Measurements from ENCODE around the gene MRPL36.
A peak's percentile ranks its signal among the peaks of the same experiment; 100 is the strongest.
"Not testable (repeated sequence)": the region's sequence is repeated elsewhere in the genome, so short reads cannot be mapped to it uniquely, and the experiment has no call there.

Gene MRPL36

DNA sequence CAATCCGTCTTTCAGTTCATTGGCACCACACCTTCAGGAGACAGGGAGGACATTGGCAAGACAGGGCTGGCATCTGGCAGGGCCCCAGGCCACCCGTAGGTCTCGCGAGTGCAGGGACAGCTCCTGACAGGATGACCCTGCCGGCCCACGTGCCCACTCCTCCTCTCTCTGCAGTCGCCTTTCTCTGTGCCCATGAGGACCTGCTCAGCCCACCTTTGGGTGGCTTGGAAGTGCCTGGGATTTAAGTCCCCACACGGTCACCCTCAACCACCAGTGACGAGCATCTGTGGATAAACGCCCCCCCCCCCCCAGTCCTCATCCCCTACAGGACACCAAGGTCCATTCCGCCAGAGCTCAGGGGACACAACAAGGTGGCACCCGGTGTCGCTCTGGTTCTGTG, 4.1 kb downstream of the MRPL36 start:
- DNase-seq = no peak

DNA sequence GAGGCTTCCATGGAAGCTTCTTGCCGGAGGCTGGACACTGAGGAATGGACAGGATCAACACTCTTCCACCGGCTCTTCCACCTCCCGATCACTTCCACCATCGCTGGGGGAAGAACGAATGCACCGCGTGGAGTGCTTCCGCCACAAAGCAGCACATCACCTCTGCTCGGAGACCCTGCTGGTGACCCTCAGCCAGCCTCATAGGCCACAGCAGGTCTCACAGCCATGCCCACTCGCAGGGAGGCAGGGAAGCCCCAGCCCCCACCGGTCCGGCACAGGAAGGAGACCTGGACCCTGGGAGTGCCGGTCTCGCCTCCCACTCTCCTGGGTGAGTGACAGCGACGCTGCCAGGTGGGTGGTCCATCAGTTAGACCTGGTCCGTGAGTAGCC, 4.7 kb downstream of the MRPL36 start:
- DNase-seq = no peak

DNA sequence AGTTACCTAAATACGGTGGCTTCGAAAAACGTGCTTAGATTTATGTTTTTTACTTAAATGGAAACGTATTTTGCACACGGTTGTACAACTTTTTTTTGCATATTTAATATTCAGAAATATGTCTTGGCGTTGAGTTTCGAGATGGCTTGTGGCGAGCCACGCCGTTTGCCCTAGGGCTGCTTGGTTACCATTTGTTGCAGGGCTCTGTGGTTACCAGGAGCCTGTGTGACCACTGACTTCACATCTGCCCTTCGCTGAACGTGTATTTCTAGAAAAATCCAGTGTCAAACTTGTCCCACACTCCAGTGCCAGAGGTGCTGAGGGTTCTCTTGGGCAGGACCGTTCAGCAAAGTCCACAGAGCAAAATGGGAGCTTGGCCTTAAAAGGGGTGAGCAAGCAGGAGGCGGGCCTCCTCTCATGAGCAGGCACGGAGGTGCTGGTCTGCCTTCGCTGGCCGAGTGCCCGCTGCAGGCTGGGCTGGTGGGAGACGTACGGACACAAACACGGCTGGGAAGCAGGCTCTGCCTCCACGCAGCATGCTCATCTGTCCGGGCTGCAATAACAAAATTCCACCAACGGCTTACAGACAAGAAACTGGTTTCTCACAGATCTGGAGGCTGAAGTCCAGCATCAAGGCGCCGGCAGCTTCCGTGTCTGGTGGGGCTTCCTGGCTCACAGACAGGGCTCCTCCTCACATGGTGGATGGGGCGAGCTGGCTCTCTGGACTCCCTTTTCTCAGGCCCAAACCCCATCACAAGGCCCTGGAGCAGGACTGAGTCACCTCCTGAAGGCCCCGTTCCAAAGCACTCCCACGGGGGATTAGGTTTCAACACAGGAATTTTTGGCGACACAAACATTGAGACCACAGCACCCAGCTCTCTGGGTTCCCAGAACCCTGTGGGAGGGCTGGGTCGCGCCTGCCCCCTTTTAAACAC, 5.4 kb downstream of the MRPL36 start:
- no peak for DNase-seq

DNA sequence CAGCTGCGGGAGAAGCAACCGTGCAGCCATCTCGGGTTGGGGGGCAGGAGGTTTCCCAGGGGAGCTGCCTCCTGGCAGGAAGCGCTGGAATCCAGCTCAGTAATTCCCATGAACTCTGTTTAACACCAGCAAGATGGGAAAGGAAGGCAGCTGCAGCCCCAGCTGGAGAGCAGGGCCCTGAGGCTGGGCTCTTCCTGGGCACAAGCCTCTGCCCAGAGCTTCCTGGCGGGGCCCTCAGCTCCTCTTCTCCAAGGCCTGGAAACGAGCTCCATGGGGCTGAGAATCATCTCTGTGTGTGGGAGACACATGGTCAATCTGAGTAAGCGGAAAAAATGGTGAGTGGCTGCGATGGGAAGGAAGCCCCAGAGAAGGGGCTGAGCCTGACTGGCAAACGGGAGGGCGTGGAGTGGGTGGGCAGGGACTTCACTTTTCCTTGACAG, 6.3 kb downstream of the MRPL36 start:
- peak; percentile 51 for DNase-seq

DNA sequence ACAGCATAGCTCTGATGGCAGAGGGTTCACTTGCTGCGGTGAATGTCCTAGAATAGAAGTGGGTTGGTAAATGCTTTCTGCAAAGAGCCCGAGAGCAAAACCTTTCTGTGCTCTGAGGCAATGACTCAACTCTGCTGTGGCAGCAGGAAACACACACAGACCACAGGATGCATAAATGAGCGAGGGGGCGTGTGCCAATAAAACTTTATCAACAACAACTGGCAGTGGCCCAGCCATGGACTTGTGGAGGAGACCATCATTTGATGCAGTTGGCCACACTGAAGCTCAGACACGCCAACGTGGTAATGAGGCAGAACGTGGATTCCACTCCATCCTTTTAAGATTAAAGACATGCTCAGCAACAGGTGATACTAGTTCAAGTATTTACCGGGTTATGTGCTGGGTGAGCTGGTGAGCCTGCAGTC, 6.8 kb downstream of the MRPL36 start:
- peak; percentile 37 for DNase-seq

DNA sequence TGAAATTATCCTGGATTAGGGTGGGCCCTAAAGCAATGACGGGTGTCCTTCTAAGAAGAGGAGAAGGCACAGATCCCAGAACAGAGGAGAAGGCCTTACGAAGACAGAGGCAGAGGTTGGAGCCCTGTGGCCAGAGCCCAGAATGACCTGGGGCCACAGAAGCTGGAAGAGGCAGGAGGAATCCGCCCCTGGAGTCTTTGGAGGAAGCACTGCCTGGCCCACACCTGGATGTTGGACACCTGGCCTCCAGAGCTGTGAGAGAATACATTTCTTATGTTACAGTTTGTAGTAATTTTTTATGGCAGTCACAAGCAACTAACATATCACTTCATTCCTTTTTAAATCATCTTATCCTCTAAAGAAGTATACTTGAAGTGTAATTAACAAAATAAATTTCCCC, 8.5 kb downstream of the MRPL36 start:
- no peak for DNase-seq

DNA sequence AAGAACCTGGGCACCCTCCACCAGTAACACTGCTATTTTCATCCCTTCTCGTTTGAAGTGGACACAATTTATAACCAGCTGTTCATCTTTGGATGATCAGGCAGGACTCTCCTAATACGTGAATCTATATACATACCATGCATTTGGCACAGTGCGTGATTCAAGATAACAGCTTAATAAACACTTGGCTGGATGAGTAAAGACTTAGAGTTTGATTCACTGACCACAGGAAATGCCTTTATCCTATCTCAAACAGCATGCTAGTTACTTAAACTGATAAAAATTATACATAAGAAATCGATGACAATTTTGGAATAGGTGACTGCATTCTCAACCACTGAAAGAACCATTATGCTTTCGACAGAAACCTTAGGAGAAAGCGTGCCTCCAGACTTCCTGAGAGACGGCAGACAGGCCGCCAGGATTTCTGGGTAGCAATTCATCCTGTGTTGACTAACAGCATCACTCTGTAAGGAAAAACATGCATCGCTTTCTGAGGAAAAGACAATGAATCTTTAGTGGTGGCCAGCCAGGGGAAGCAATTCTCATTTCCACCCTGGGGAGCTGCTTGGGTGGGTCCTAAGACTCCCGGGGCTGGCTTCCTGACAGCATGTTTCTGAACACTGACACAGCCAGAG, 9.7 kb downstream of the MRPL36 start:
- no peak for DNase-seq

DNA sequence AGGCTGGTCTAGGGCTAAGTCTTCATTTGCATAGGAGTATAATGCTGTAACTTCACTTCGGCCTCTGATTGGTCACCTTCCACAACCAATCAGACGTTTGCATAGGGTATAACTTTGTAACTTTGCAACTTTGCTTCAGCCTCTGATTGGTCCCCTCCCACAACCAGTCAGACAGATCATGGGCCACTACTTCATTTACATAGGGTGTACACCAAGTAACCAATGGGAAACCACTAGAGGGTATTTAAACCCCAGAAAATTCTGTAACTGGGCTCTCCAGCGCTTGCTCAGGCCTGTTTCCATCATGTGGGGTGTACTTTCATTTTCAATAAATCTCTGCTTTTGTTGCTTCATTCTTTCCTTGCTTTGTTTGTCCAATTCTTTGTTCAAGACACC, 10.2 kb downstream of the MRPL36 start:
- DNase-seq = not testable (repeated sequence)

DNA sequence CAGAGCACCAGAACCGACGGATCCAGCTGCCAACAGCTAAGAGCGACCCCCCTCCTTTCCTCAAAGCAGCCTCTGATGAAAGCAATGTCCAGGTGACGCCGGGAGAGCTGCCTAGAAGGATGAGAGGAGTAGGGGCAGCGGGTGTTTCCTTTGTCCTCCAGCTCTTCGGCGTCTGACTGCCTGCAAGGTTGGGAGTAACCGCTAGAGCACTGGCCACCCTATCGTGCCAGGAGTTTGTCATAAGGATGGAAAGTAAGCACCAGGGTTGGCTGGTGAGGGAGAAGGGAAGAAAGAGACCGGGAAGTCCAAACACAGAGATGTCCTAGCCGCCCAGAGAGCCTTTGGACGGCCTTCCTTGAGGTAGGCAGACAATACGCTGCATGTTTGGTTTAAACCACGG, 10.8 kb downstream of the MRPL36 start:
- no peak for DNase-seq

DNA sequence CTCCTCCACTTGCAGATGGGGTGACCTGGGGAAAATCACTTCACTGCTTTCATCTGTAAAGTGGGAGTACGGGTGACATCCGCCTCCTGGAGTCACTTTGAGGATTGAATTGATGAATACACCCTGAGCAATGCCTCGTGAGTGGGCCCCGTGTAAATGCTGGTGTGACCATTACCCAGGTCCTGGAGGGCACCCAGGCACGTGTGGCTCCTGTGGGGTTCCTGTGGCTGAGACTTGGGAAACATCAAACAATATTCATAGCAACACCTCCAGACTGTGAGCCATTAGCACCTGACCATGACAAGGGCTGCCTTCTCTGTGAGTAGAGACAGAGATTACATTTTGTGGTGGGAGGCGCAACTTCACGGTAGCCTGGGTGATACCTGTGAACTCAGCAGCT, 11.4 kb downstream of the MRPL36 start:
- DNase-seq = no peak

DNA sequence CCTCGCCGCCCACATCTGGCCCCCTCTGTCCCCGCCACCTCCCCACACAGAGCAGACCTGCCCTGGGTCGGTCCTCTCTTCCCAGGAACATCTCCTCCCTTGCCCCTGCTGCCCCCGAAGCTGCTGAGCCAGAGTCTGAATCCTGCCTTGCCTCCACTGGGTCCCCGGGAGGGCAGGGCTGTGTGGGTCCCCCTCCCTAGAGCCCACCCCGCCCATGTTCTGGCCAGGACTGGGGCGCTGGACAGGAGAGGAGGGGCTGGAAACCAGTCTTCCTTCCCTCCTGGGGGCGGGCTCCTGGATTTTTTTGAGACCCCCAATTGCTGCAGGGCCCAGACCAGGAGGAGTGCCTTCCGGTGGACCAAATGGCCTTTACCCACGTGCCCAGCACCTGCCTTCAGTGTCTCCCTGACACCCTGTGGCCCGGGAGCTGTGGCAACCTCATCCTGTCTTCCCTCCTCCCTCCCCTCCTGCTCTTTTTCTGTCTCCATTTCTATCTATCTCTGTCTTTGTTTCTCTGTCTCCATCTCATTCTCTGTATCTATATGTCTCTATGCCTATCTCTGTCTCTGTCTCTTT, 12.1 kb downstream of the MRPL36 start:
- DNase-seq = no peak

DNA sequence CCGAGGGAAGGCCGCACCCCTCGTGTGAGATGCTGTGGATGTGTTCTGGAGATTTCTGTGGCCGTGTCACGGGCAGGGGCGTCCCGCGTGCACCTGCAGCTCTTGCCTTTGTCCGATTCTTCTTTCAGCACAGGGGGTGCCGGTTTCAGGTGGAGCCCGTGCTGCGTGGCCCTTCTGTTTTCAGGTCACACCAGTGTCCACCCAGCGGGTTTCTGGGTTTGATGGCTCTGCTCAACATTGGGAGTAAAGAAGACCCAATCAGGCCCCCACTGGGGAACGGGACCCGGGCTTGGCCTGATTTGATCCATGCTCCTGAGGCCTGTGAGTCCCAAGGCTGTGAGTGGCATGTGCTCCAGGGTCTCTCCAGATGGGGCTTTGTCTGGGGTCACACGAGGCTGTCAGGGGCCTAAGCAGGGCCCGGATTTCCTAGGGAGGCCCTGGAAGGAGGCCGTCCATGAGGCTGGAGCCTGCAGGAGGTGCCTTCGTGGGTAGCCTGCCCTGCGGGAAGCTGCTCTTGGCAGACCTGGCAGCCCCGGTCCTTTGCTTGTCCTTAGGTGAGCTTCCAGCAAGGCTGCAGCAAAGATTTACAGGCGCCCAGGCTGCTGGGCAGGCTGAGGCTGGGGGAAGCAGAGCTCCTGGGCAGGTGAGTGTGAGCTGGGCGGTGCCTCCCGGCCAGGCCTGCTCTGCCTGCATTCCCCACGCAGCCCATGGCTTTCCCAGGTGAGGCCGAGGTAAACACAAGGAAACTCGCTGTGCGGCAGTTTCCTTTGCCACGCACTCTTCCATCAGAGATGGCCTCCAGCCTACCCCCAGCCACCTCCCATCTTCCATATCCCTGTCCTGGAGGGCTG, 12.8 kb downstream of the MRPL36 start:
- DNase-seq = no peak

DNA sequence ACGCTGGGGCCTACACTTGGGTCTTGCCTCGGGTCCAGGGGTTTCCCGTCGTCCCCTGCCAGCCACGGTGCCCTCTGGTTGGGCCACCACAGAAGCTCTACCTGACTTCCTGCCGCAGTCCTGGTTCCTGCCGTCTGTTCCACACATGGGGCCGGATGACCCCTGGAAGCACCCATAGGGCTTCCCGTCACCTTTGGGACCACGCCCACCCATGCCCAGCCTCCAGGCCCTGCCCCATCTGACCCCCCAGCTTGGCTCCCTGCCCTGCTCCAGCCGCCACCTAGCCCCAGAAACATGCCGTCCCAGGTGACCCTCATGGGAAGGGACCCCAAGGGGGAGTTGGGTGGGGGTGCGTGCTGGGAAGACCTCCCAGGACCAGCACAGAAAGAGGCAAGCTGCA, 13.7 kb downstream of the MRPL36 start:
- no peak for DNase-seq

DNA sequence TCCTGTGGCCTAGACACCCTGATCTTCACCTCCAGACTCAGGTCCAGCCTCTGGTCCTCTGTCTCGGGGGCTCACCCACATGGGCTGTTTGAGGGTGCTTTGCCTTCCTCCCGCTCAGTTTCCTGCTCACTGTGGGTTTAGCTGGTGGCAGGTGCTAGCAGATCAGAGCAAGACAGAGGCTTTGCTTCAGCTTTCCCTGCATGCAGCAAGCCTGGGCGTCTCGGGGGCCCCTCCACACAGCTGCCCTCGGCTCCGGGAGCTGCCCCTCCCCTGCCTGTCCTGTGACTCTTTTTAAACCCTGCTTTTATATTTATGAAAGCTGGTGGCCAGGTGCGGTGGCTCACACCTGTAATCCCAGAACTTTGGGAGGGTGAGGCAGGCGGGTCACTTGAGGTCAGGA, 14.6 kb downstream of the MRPL36 start:
- DNase-seq = no peak

DNA sequence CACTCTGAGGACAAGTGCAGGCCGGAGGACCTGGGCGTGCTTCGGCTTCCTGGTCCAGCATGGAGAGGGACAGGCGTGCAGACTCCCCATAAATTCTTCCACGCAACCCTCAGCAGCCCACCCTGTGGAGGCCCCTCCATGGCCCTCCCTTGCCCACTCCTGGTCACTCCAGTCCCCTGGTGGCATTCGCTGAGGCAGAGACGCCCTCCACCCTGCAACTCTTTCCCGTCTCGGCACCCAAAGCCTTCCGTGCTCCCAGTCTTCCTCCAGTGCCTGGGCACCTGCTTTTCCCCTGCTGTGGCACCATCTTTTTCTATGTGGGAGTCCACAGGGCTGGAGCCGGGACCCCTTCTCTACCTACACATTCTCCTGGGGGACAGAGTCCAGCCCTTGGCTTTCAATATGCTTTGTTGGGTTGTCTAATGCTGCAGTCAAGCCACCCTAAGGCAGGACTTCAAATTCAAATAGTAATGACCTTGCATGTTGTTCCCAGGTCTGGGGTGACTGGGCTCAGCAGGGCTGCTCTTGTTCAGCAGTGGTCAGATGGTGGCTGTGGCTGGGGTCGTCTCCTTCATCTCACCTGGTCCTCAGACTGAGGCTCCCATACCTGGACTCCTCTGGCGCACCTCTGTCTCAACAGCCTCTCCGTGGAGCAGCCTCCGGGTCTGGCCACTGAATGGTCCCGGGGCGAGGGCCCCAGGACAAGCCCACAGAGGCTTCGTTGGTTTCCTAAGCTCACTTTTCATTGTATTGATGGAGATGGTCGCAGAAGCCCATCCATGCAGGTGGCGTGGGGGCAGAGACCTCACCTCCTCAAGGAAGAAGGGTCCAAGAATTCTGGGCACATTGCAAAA, 15.2 kb downstream of the MRPL36 start:
- no peak for DNase-seq

DNA sequence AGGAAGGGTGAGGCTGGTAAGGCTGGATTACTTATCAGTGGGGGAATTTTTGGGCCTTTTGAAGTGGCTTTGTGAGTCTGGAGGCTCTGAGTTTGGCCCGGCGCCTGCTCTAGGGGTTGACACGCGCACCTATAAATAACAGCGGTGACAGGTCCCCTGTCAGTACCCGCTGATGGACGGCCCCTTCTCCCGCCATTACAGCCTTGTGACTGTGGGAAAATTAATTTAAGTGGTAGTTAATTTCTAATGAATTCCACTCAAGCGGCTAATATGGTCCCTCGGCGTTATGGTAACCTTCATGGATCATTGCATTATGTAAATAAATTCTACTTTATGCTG, 16.5 kb downstream of the MRPL36 start:
- no peak for DNase-seq

DNA sequence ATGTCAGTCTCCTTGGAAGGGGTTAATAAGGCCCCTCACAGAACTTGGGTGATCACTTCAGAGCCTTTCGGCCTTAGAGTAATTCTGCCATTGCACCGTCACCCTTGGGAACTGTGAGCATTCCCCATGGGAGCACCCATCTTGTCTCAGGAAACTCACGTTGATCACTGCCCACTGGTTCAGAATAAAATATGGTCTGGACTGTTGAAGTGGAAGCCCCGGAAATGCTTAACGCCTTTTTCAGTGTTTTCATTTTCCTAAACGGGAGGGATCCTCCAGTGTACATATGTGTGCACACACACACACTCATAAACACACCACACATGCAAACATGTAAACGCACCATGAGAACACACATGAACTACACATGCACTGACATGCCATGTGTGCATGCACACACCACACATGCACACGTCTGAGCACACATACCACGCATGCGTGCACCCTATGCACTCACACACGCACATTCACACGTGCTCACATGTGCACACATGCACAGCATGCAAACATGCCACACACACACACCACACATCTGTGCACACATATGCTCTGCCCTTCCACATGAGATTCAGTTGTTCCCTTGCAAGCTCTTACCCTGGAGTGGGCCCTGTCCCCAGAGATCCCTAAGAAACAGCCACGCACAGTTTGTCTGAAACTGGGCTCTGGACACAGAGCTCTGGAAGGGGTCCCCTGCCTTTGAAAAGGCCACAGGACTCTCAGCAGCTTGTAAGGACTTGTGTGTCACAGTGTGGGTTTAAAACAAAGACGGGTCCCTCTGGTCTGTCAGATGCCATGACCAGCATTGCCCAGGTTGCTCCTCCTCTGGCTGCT, 17.0 kb downstream of the MRPL36 start:
- DNase-seq = no peak

DNA sequence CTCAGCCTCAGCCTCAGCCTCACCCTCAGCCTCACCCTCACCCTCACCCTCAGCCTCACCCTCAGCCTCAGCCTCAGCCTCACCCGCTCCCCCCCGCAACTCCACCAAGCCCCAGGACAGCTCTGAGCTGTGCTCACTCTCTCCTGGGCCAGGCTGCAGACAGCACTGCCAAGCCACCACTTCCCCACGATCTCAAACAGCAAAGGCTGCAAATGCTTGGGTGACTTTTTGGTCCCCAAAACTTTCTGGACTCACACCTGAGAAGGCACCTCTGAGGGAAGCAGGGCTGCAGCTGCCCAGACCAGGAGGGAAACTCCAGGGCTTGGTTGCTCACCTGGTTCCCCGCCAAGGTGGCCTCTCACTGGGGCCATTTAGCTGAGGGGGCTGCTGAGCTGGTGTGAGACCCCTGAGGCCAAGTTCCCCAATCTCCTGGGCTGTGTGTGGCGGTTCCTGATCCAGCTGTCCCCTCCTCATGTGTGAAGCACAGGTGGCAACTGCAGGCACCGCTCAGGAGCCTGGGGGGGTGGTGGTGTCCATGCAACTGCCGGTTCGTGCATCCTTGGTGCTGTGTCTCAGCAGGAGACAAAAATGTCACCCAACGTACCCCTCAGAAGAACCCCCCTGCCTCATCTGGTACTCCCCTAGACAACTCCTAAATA, 17.8 kb downstream of the MRPL36 start:
- no peak for DNase-seq

DNA sequence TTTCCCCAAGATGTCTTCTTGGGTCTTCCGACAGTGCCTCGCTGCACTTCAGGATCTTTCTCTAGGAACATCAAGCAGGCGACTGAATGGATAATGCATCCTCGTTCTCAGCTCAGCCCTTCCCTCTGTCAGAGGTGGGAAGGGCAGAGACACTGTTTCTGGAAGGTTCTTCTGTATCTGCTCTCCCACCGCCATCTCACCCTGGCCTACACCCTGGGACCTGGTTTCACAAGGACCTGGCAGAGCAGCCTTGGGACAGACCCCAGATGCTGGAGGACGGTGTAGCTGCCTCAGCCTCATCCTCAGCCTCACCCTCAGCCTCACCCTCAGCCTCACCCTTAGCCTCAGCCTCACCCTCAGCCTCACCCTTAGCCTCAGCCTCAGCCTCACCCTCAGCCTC, 18.5 kb downstream of the MRPL36 start:
- no peak for DNase-seq

DNA sequence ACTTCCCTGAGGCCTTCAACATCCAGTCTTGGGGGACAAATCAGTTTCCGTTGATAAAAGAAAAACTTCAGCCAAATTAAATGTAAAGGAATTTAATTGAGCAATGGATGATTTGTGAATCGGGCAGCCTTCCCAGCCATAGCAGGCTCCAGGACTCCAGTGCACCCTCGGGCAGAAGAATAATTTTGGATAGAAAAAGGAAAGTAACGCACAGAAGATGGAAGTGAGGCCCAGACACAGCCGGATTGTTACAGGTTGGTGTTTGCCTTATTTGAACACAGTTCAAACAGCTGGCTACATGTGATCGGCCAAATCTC, 19.1 kb downstream of the MRPL36 start:
- no peak for DNase-seq

All from suppressor macrophage treated with lipopolysaccharide for 4 hours (primary cell).